Uterus (tissue), 4 donors: Measurements from ENCODE around the gene PIK3CD. TPM values are rescaled to one million over a fixed set of nuclear protein-coding genes. Genes with fewer than 3 reads are reported as not detected.

ENCODE experiments used
- DNase-seq, 2 donors: peaks; one replicate each; pipeline ENCODE4 v3.0.0-alpha.2; 2019 to 2020
- H3K27ac ChIP-seq, 2 donors: fragments of 200-600 bp; sonication (generic); 1 replicate in 1 of 2; 2 replicates in 1 of 2; pipeline ENCODE4 v1.5.1; 2016 to 2018
- H3K27me3 ChIP-seq, 2 donors: fragments of 200-600 bp; sonication (generic); one replicate each; pipeline ENCODE4 v1.5.1; 2018 to 2019; ENCODE audit warnings: control low read depth in 1 of 2
- H3K36me3 ChIP-seq, 2 donors: fragments of 200-600 bp; sonication (generic); one replicate each; pipeline ENCODE4 v1.5.1; 2019; ENCODE audit warnings: control low read depth in 1 of 2
- H3K4me1 ChIP-seq, 2 donors: fragments of 200-600 bp; sonication (generic); one replicate each; pipeline ENCODE4 v1.5.1; 2018 to 2019; ENCODE audit warnings: control low read depth in 1 of 2
- H3K4me3 ChIP-seq, 2 donors: fragments of 200-600 bp; sonication (generic); 1 replicate in 1 of 2; 2 replicates in 1 of 2; pipeline ENCODE4 v1.5.1; 2018 to 2019; ENCODE audit warnings: mild to moderate bottlenecking in 1 of 2
- H3K9me3 ChIP-seq, 2 donors: fragments of 200-600 bp; sonication (generic); one replicate each; pipeline ENCODE4 v1.5.1; 2019; ENCODE audit warnings: control low read depth in 1 of 2
- CTCF ChIP-seq, 4 experiments: fragments of 200-600 bp in 2 of 4; fragments of 450-650 bp in 2 of 4; sonication (generic) in 2 of 4; IDR thresholded peaks; one replicate each; pipeline ENCODE4 v1.5.1; 2016 to 2019; ENCODE audit warnings: antibody characterized with exemption in 4 of 4, mild to moderate bottlenecking in 2 of 4, moderate library complexity in 1 of 4
- POLR2A ChIP-seq, 2 donors: fragments of 450-650 bp; IDR thresholded peaks; one replicate each; pipeline ENCODE4 v1.6.1; 2016; ENCODE audit warnings: antibody characterized with exemption in 2 of 2, mild to moderate bottlenecking in 1 of 2, moderate library complexity in 1 of 2
- intact Hi-C: fragments of 100-400 bp; cut with DNase I; formaldehyde crosslinking; loops from one replicate; pipeline ENCODE4 v1.15.1; 2023; ENCODE audit warnings: low total_unique reads
- total RNA-seq, 4 donors: library from RNA; depleted of rRNA in 3 of 4; stranded (reverse); fragments of >200 nt in 3 of 4; gene quantifications; one replicate each; pipeline versions ENCODE4 v1.1.0 to v1.2.4, GENCODE V29; 2014 to 2023
- donor health status: DM: yes; HTN: yes; CAD: no.

The PIK3CD gene
- total RNA-seq, 4 donors from 2014 or later = 4.6 to 9.7 (median 7.4) TPM

- DNase-seq = no peak
- intact Hi-C loops = no loop called here
- H3K27me3 ChIP-seq = no peaks in the 10 kb centered on the region
- no peak overlapping the region for H3K4me3 ChIP-seq
- peaks cover 0 to 16% of the 10 kb centered on the region in 2 donors for H3K4me1 ChIP-seq
- no peak overlapping the region for H3K27ac ChIP-seq
- H3K9me3 ChIP-seq = no peaks in the 10 kb centered on the region
- TF ChIP-seq POLR2A (IDR thresholded peaks at IDR 0.05) = no peak
- no peak for TF ChIP-seq CTCF (IDR thresholded peaks at IDR 0.05)
- H3K36me3 ChIP-seq = no peaks in the 10 kb centered on the region
These were observed 3.5 kb downstream of the PIK3CD start for GRCh38 chr1:9654834-9655723.

GRCh38 chr1:9655836-9656235, 4.3 kb downstream of the PIK3CD start:
- no peaks in the 10 kb centered on the region for H3K36me3 ChIP-seq
- no peaks in the 10 kb centered on the region for H3K9me3 ChIP-seq
- no peaks in the 10 kb centered on the region for H3K27me3 ChIP-seq
- H3K4me1 ChIP-seq = peaks cover 0 to 16% of the 10 kb centered on the region in 2 donors
- DNase-seq = no peak
- intact Hi-C loops = no loop called here
- no peak for TF ChIP-seq CTCF (IDR thresholded peaks at IDR 0.05)
- TF ChIP-seq POLR2A (IDR thresholded peaks at IDR 0.05) = no peak
- H3K27ac ChIP-seq = no peak overlapping the region
- no peak overlapping the region for H3K4me3 ChIP-seq

- H3K27me3 ChIP-seq = no peaks in the 10 kb centered on the region
- H3K4me1 ChIP-seq = peaks cover 0 to 1% of the 10 kb centered on the region in 2 donors
- no peaks in the 10 kb centered on the region for H3K9me3 ChIP-seq
- H3K27ac ChIP-seq = no peak overlapping the region
- H3K36me3 ChIP-seq = no peaks in the 10 kb centered on the region
- no peak for DNase-seq
- TF ChIP-seq CTCF (IDR thresholded peaks at IDR 0.05) = no peak
- no peak for TF ChIP-seq POLR2A (IDR thresholded peaks at IDR 0.05)
- H3K4me3 ChIP-seq = no peak overlapping the region
- intact Hi-C loops = no loop called here
These were observed 6.0 kb downstream of the PIK3CD start for GRCh38 chr1:9657521-9658032.

GRCh38 chr1:9658199-9658598, 6.7 kb downstream of the PIK3CD start:
- Histone ChIP-seq H3K4me1 (no peaks in the 10 kb centered on the region), H3K4me3 (no peak overlapping the region), H3K9me3 (no peaks in the 10 kb centered on the region), H3K27me3 (no peaks in the 10 kb centered on the region), H3K27ac (no peak overlapping the region), H3K36me3 (no peaks in the 10 kb centered on the region)
- intact Hi-C loops = no loop called here
- TF ChIP-seq POLR2A (IDR thresholded peaks at IDR 0.05) = no peak
- TF ChIP-seq CTCF (IDR thresholded peaks at IDR 0.05) = no peak
- DNase-seq = no peak

- Histone ChIP-seq H3K4me1 (no peaks in the 10 kb centered on the region), H3K9me3 (no peaks in the 10 kb centered on the region), H3K36me3 (no peaks in the 10 kb centered on the region), H3K27me3 (no peaks in the 10 kb centered on the region), H3K27ac (no peak overlapping the region), H3K4me3 (no peak overlapping the region)
- DNase-seq = peak; percentile 24 to 33
- intact Hi-C loops = no loop called here
- TF ChIP-seq CTCF (IDR thresholded peaks at IDR 0.05) (no peak), POLR2A (IDR thresholded peaks at IDR 0.05) (no peak)
These were observed 7.8 kb downstream of the PIK3CD start for GRCh38 chr1:9659328-9659727.
